DMS53 treated with DMSO at 0.1 percent for 48 hours (cell line): Measurements from ENCODE around the gene PPP6C.
"Not testable (repeated sequence)": the region's sequence is repeated elsewhere in the genome, so short reads cannot be mapped to it uniquely, and the experiment has no call there.

Experiments
- DNase-seq: peaks from one replicate; lab custom pipeline; 2025; ENCODE audit not compliant: unreplicated experiment; lab: John Stamatoyannopoulos, UW

Gene PPP6C

GRCh38 chr9:125183054-125183453 lies 6.5 kb downstream of the PPP6C start:
- DNase-seq, result no peak

- DNase-seq, result not testable (repeated sequence)
Observed at GRCh38 chr9:125181756-125182155, 7.8 kb downstream of the PPP6C start.

- no peak for DNase-seq
Observed at GRCh38 chr9:125180876-125181275, 8.7 kb downstream of the PPP6C start.

- DNase-seq, result not testable (repeated sequence)
Observed at GRCh38 chr9:125179776-125180175, 9.8 kb downstream of the PPP6C start.

GRCh38 chr9:125177888-125178287 lies 11.7 kb downstream of the PPP6C start:
- no peak for DNase-seq

GRCh38 chr9:125176636-125177035 lies 13.0 kb downstream of the PPP6C start:
- DNase-seq, result no peak

- no peak for DNase-seq
Observed at GRCh38 chr9:125172031-125172755, 17.4 kb downstream of the PPP6C start.

- DNase-seq, result no peak
Observed at GRCh38 chr9:125169895-125170294, 19.7 kb downstream of the PPP6C start.

GRCh38 chr9:125166762-125167161 lies 22.8 kb downstream of the PPP6C start:
- no peak for DNase-seq

GRCh38 chr9:125162891-125163290 lies 26.7 kb downstream of the PPP6C start:
- DNase-seq, result not testable (repeated sequence)

- DNase-seq, result no peak
Observed at GRCh38 chr9:125161284-125161918, 28.2 kb downstream of the PPP6C start.

- no peak for DNase-seq
Observed at GRCh38 chr9:125160750-125161149, 28.9 kb downstream of the PPP6C start.

- no peak for DNase-seq
Observed at GRCh38 chr9:125156551-125156950, 33.1 kb downstream of the PPP6C start.

GRCh38 chr9:125153712-125154367 lies 35.8 kb downstream of the PPP6C start:
- DNase-seq, result no peak

GRCh38 chr9:125151730-125152129 lies 37.9 kb downstream of the PPP6C start:
- no peak for DNase-seq

GRCh38 chr9:125150349-125151245 lies 39.0 kb downstream of the PPP6C start:
- DNase-seq, result no peak

- no peak for DNase-seq
Observed at GRCh38 chr9:125147401-125147951, 42.1 kb downstream of the PPP6C start.

GRCh38 chr9:125146247-125146646 lies 43.4 kb downstream of the PPP6C start:
- no peak for DNase-seq

- DNase-seq, result no peak
Observed at GRCh38 chr9:125145425-125145824, 44.2 kb downstream of the PPP6C start.

GRCh38 chr9:125143377-125144090 lies 46.1 kb downstream of the PPP6C start, which contains the start of gene SCAI:
Gene SCAI (minus strand): TSS chr9:125143528. CDS start chr9:125143437, 91 bp downstream.
- peak; percentile 99 for DNase-seq
